Natural killer cell treated with Interleukin-12 subunit alpha and Interleukin-12 subunit beta and Interleukin-15 and Interleukin-18, amount 100 ng/mL, for 72 hours (primary cell): ENCODE measurements around the gene CNTNAP3B. TPM values are rescaled to one million over a fixed set of nuclear protein-coding genes. Genes with fewer than 3 reads are reported as not detected.
A peak's percentile ranks its signal among the peaks of the same experiment; 100 is the strongest.
"Not testable (repeated sequence)": the region's sequence is repeated elsewhere in the genome, so short reads cannot be mapped to it uniquely, and the experiment has no call there.

ENCODE experiments used
- ATAC-seq, 2 donors: fragments of 150-1000 bp; cut with Tn5 transposase in 1 of 2; sonication (Bioruptor Pico), chemical (Tn5 transposase) in 1 of 2; 2 replicates each; pipeline ENCODE4 v1.10.0; 2021
- DNase-seq: peaks from one replicate; pipeline ENCODE4 v3.0.0; 2022; ENCODE audit warnings: low spot score
- H3K27ac Mint-ChIP-seq, 2 donors: 1 replicate in 1 of 2; 2 replicates in 1 of 2; pipeline ENCODE4 v1.8.0; 2022; ENCODE audit warnings: mixed read lengths in 2 of 2, mild to moderate bottlenecking in 1 of 2, moderate library complexity in 1 of 2
- H3K27me3 Mint-ChIP-seq, 2 donors: 1 replicate in 1 of 2; 2 replicates in 1 of 2; pipeline ENCODE4 v1.8.0; 2022; ENCODE audit warnings: mixed read lengths in 2 of 2
- H3K36me3 Mint-ChIP-seq: one replicate; pipeline ENCODE4 v1.8.0; 2022; ENCODE audit warnings: mixed read lengths
- H3K4me1 Mint-ChIP-seq, 2 donors: 1 replicate in 1 of 2; 2 replicates in 1 of 2; pipeline ENCODE4 v1.8.0; 2022; ENCODE audit warnings: low read depth in 2 of 2, mixed read lengths in 2 of 2, mild to moderate bottlenecking in 1 of 2
- H3K4me3 Mint-ChIP-seq: one replicate; pipeline ENCODE4 v1.8.0; 2022; ENCODE audit warnings: mixed read lengths
- H3K9me3 Mint-ChIP-seq: 2 replicates; pipeline ENCODE4 v1.8.0; 2022; ENCODE audit warnings: mixed read lengths
- total RNA-seq, 2 donors: library from RNA; stranded (reverse); gene quantifications; one replicate each; pipeline ENCODE4 v1.2.3, GENCODE V29; 2022

Gene CNTNAP3B
- not detected for total RNA-seq

GRCh38 chr9:42129073-42129729, at the start of gene CNTNAP3B:
Gene CNTNAP3B (minus strand): TSS chr9:42129426. CDS start chr9:42129094, 332 bp downstream.
- not testable (repeated sequence) for H3K4me3 Mint-ChIP-seq, ATAC-seq, DNase-seq, H3K36me3 Mint-ChIP-seq, H3K9me3 Mint-ChIP-seq, H3K27ac Mint-ChIP-seq, H3K4me1 Mint-ChIP-seq
- H3K27me3 Mint-ChIP-seq: peaks cover 5 to 11% of the 10 kb centered on the region in 2 donors

GRCh38 chr9:42160299-42160698, 31.1 kb upstream of the CNTNAP3B start:
- H3K27ac Mint-ChIP-seq, H3K4me3 Mint-ChIP-seq, H3K9me3 Mint-ChIP-seq, DNase-seq, H3K4me1 Mint-ChIP-seq, H3K36me3 Mint-ChIP-seq, ATAC-seq, H3K27me3 Mint-ChIP-seq: not testable (repeated sequence)

GRCh38 chr9:42127056-42127841, 2.0 kb downstream of the CNTNAP3B start:
- H3K27ac Mint-ChIP-seq, H3K4me3 Mint-ChIP-seq, H3K4me1 Mint-ChIP-seq, H3K9me3 Mint-ChIP-seq, H3K36me3 Mint-ChIP-seq, ATAC-seq, DNase-seq: not testable (repeated sequence)
- peaks cover 5 to 11% of the 10 kb centered on the region in 2 donors for H3K27me3 Mint-ChIP-seq

GRCh38 chr9:42121007-42121406, 8.2 kb downstream of the CNTNAP3B start:
- ATAC-seq, H3K4me3 Mint-ChIP-seq, DNase-seq, H3K27ac Mint-ChIP-seq, H3K36me3 Mint-ChIP-seq, H3K27me3 Mint-ChIP-seq, H3K4me1 Mint-ChIP-seq, H3K9me3 Mint-ChIP-seq: not testable (repeated sequence)

GRCh38 chr9:42095929-42096328, 33.3 kb downstream of the CNTNAP3B start:
- H3K27ac Mint-ChIP-seq, H3K27me3 Mint-ChIP-seq, H3K4me3 Mint-ChIP-seq, H3K36me3 Mint-ChIP-seq, H3K9me3 Mint-ChIP-seq, DNase-seq, H3K4me1 Mint-ChIP-seq: not testable (repeated sequence)
- peak in 1 of 2 donors; percentile 57 for ATAC-seq

GRCh38 chr9:42084559-42084952, 44.7 kb downstream of the CNTNAP3B start:
- H3K4me3 Mint-ChIP-seq, H3K27ac Mint-ChIP-seq, H3K9me3 Mint-ChIP-seq, DNase-seq, H3K27me3 Mint-ChIP-seq, H3K4me1 Mint-ChIP-seq, ATAC-seq, H3K36me3 Mint-ChIP-seq: not testable (repeated sequence)

- not testable (repeated sequence) for H3K4me1 Mint-ChIP-seq, ATAC-seq, H3K4me3 Mint-ChIP-seq, H3K36me3 Mint-ChIP-seq, DNase-seq, H3K9me3 Mint-ChIP-seq, H3K27me3 Mint-ChIP-seq, H3K27ac Mint-ChIP-seq
Measured at GRCh38 chr9:42083877-42084558, 45.2 kb downstream of the CNTNAP3B start.

- not testable (repeated sequence) for DNase-seq, H3K4me1 Mint-ChIP-seq, H3K27ac Mint-ChIP-seq, H3K4me3 Mint-ChIP-seq, H3K27me3 Mint-ChIP-seq, H3K9me3 Mint-ChIP-seq, H3K36me3 Mint-ChIP-seq, ATAC-seq
Measured at GRCh38 chr9:42080376-42080775, 48.9 kb downstream of the CNTNAP3B start.

GRCh38 chr9:42074868-42075267, 54.4 kb downstream of the CNTNAP3B start:
- not testable (repeated sequence) for H3K4me1 Mint-ChIP-seq, H3K27ac Mint-ChIP-seq, DNase-seq, H3K36me3 Mint-ChIP-seq, H3K9me3 Mint-ChIP-seq, ATAC-seq, H3K4me3 Mint-ChIP-seq, H3K27me3 Mint-ChIP-seq

GRCh38 chr9:42071026-42071425, 58.2 kb downstream of the CNTNAP3B start:
- not testable (repeated sequence) for ATAC-seq, DNase-seq

GRCh38 chr9:42070035-42070799, 59.0 kb downstream of the CNTNAP3B start:
- not testable (repeated sequence) for H3K9me3 Mint-ChIP-seq, H3K27me3 Mint-ChIP-seq, H3K27ac Mint-ChIP-seq, H3K4me1 Mint-ChIP-seq, H3K4me3 Mint-ChIP-seq, H3K36me3 Mint-ChIP-seq, DNase-seq
- ATAC-seq: peak in 1 of 2 donors; percentile 60

More at GRCh38 chr9:42071026-42071425, 58.2 kb downstream of the CNTNAP3B start:
- H3K4me3 Mint-ChIP-seq, H3K27ac Mint-ChIP-seq, H3K36me3 Mint-ChIP-seq, H3K27me3 Mint-ChIP-seq, H3K9me3 Mint-ChIP-seq, H3K4me1 Mint-ChIP-seq: not testable (repeated sequence)

GRCh38 chr9:42053874-42054273, 75.4 kb downstream of the CNTNAP3B start:
- not testable (repeated sequence) for H3K4me1 Mint-ChIP-seq, H3K27ac Mint-ChIP-seq, H3K36me3 Mint-ChIP-seq, DNase-seq, ATAC-seq, H3K27me3 Mint-ChIP-seq, H3K9me3 Mint-ChIP-seq, H3K4me3 Mint-ChIP-seq

GRCh38 chr9:42050701-42051100, 78.5 kb downstream of the CNTNAP3B start:
- H3K4me3 Mint-ChIP-seq, ATAC-seq, H3K9me3 Mint-ChIP-seq, H3K36me3 Mint-ChIP-seq, H3K27me3 Mint-ChIP-seq, H3K4me1 Mint-ChIP-seq, DNase-seq, H3K27ac Mint-ChIP-seq: not testable (repeated sequence)
